ENCODE data around the gene KIF6. TPM values are rescaled to one million over a fixed set of nuclear protein-coding genes. Genes with fewer than 3 reads are reported as not detected.
A peak's percentile ranks its signal among the peaks of the same experiment; 100 is the strongest.

Gene KIF6
- total RNA-seq, 4 donors from 2014 or later: 0.14 to 46.6 (median 0.48) TPM; not detected in 1

DNA sequence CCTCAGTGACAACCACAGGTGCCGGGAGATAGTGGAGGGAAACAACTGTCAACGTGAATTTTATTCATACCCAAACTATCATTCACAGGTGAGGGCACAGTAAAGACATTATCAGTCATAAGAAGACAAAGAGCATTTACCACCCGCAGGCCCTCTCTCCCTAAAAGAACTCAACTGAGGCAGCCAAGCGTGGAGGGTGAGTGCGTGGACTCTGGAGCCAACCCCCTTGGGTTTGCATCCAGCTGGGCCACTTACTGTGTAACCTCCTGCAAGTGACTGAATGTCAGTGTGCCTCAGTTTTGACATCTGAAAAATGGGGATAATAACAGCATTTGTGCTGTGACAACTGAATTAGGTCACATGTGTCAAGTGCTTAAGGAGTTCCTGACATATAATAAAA, 332.1 kb downstream of the KIF6 start:
- Histone ChIP-seq H3K27me3 (no peaks in the 10 kb centered on the region), H3K4me3 (no peak overlapping the region), H3K9me3 (no peaks in the 10 kb centered on the region), H3K4me1 (no peaks in the 10 kb centered on the region), H3K36me3 (no peaks in the 10 kb centered on the region), H3K27ac (no peak overlapping the region)
- no peak for DNase-seq
- no peak for TF ChIP-seq EP300 (IDR thresholded peaks at IDR 0.05; ENCODE audit: low read depth)
- TF ChIP-seq POLR2AphosphoS5 (IDR thresholded peaks at IDR 0.05): no peak
- no peak for TF ChIP-seq POLR2A (IDR thresholded peaks at IDR 0.05)
- TF ChIP-seq CTCF (IDR thresholded peaks at IDR 0.05): no peak
- intact Hi-C loops (cut with DNase I; ENCODE audit: low total_unique reads) (no loop called here), in situ Hi-C loops (cut with MboI; ENCODE audit: low pct_ligation_motif_present in 1 of 4, low pct_unique_long_range_greater_than_20kb in 1 of 4, low sequenced_read_pairs in 3 of 4) (no loop called here)
- 70 to 81% methylated on average over 4 to 5 of the region's 5 CpGs for WGBS, 2 donors (ENCODE audit: low coverage in 1 of 2)

DNA sequence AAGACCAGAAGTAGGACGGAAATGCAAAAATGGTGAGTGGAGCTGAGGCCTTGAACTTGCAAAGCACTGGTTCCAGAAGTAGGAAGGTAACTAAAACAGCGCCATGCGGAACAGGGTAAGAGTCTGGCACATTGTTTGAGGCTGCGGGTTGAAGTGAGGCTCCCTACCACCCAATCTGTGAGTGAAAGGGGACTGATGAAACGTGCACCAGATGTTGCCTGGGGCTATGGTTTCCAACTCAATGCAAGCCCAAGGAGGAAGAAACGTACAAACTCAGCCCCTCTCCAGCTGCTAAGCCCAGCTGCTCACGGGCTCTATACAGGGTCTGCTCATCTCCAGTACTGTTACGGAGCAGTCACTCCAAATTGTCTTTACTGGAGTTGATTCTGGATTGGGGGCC, 334.0 kb downstream of the KIF6 start:
- intact Hi-C loops (cut with DNase I; ENCODE audit: low total_unique reads): no loop called here
- Histone ChIP-seq H3K27ac (no peak overlapping the region), H3K36me3 (no peaks in the 10 kb centered on the region), H3K4me3 (no peak overlapping the region), H3K27me3 (no peaks in the 10 kb centered on the region), H3K4me1 (no peaks in the 10 kb centered on the region), H3K9me3 (no peaks in the 10 kb centered on the region)
- WGBS, 2 donors (ENCODE audit: low coverage in 1 of 2): 84 to 90% methylated on average over 5 to 8 of the region's 8 CpGs
- TF ChIP-seq POLR2A (IDR thresholded peaks at IDR 0.05) (no peak), EP300 (IDR thresholded peaks at IDR 0.05; ENCODE audit: low read depth) (no peak), CTCF (IDR thresholded peaks at IDR 0.05) (no peak), POLR2AphosphoS5 (IDR thresholded peaks at IDR 0.05) (no peak)
- in situ Hi-C loops (cut with MboI; ENCODE audit: low pct_ligation_motif_present in 1 of 4, low pct_unique_long_range_greater_than_20kb in 1 of 4, low sequenced_read_pairs in 3 of 4): no loop called here
- DNase-seq: no peak

DNA sequence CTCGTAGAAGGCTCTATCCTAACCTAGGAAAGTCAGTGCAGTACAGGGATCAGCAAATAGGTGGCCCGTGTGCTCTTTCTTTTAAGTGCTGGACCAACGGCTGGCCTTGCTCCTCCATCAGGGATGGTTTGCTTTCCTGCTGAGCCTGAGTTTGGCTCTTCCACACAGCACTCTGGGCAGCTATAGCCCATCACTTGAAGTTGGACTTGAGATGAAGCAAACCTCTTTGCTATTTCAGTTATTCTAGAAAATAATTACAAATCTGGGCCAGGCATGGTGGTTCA, 335.8 kb downstream of the KIF6 start:
- Histone ChIP-seq H3K9me3 (no peaks in the 10 kb centered on the region), H3K27ac (no peak overlapping the region), H3K4me1 (no peaks in the 10 kb centered on the region), H3K27me3 (no peaks in the 10 kb centered on the region), H3K4me3 (no peak overlapping the region), H3K36me3 (no peaks in the 10 kb centered on the region)
- intact Hi-C loops (cut with DNase I; ENCODE audit: low total_unique reads): no loop called here
- DNase-seq: no peak
- in situ Hi-C loops (cut with MboI; ENCODE audit: low pct_ligation_motif_present in 1 of 4, low pct_unique_long_range_greater_than_20kb in 1 of 4, low sequenced_read_pairs in 3 of 4): no loop called here
- TF ChIP-seq POLR2A (IDR thresholded peaks at IDR 0.05) (no peak), CTCF (IDR thresholded peaks at IDR 0.05) (peak in 2 of 5 experiments; percentile 16 to 29)
- WGBS, 2 donors (ENCODE audit: low coverage in 1 of 2): 51 to 52% methylated on average over 2 to 3 of the region's 3 CpGs

- Histone ChIP-seq H3K27me3 (no peaks in the 10 kb centered on the region), H3K9me3 (no peaks in the 10 kb centered on the region), H3K27ac (no peak overlapping the region), H3K4me1 (no peaks in the 10 kb centered on the region), H3K36me3 (no peaks in the 10 kb centered on the region), H3K4me3 (no peak overlapping the region)
- DNase-seq: no peak
- 67 to 73% methylated on average over 6 to 12 of the region's 12 CpGs for WGBS, 2 donors (ENCODE audit: low coverage in 1 of 2)
- TF ChIP-seq POLR2AphosphoS5 (IDR thresholded peaks at IDR 0.05) (no peak), POLR2A (IDR thresholded peaks at IDR 0.05) (no peak), CTCF (IDR thresholded peaks at IDR 0.05) (no peak), EP300 (IDR thresholded peaks at IDR 0.05; ENCODE audit: low read depth) (no peak)
- in situ Hi-C loops (cut with MboI; ENCODE audit: low pct_ligation_motif_present in 1 of 4, low pct_unique_long_range_greater_than_20kb in 1 of 4, low sequenced_read_pairs in 3 of 4) (no loop called here), intact Hi-C loops (cut with DNase I; ENCODE audit: low total_unique reads) (no loop called here)
Measured at GRCh38 chr6:39388606-39389483, 336.4 kb downstream of the KIF6 start.
